Endothelial cell of umbilical vein (primary cell): ENCODE measurements around the gene CTU2. TPM values are rescaled to one million over a fixed set of nuclear protein-coding genes. Genes with fewer than 3 reads are reported as not detected.

Experiments used
- BruUV-seq: library from RNA; stranded (reverse); fragments of 400-500 nt; replicated peaks from 2 replicates; lab custom pipeline; 2021; lab: Mats Ljungman, UMichigan
- CTCF ChIA-PET: fragments of 300-600, 350-600 bp; sonication (Branson Sonifier 250); formaldehyde crosslinking; loops from one replicate; lab custom pipeline; 2021; ENCODE audit warnings: antibody characterized with exemption, inconsistent platforms; lab: Charles Lee
- POLR2A ChIA-PET: fragments of 300-600, 350-600 bp; sonication (Branson Sonifier 250); formaldehyde crosslinking; loops from one replicate; lab custom pipeline; 2021; ENCODE audit warnings: antibody characterized with exemption, inconsistent platforms; lab: Charles Lee
- DNase-seq: peaks from one replicate; pipeline ENCODE4 v3.0.0-alpha.2; 2011; ENCODE audit warnings: low read depth, low spot score
- FAIRE-seq: peaks from 2 replicates; lab custom pipeline; 2011; peaks lifted over from hg19 to GRCh38; lab: Jason Lieb, UNC
- H2AFZ ChIP-seq: 2 replicates; pipeline ENCODE4 v1.6.0; 2012; ENCODE audit warnings: low read depth, low read length, control low read depth, inconsistent platforms
- H3K27ac ChIP-seq: 2 replicates; pipeline ENCODE4 v1.5.1; 2011; ENCODE audit warnings: low read depth, mild to moderate bottlenecking, control low read depth, low read length, moderate library complexity; ENCODE audit not compliant: insufficient read depth
- H3K27me3 ChIP-seq, 2 experiments: 2 replicates each; pipeline versions ENCODE4 v1.6.0 to v1.6.1; 2011; ENCODE audit warnings: low read length in 2 of 2, mixed read lengths in 1 of 2; ENCODE audit not compliant: control insufficient read depth in 2 of 2, insufficient read depth in 2 of 2
- H3K36me3 ChIP-seq, 2 experiments: 2 replicates in 1 of 2; 3 replicates in 1 of 2; pipeline ENCODE4 v1.5.1; 2011; ENCODE audit warnings: low read length in 2 of 2, mild to moderate bottlenecking in 1 of 2, moderate library complexity in 1 of 2; ENCODE audit not compliant: control insufficient read depth in 2 of 2, insufficient read depth in 2 of 2; ENCODE audit errors: extremely low read depth in 1 of 2
- H3K4me1 ChIP-seq: 3 replicates; pipeline ENCODE4 v1.5.1; 2011; ENCODE audit warnings: mild to moderate bottlenecking, low read length; ENCODE audit not compliant: control insufficient read depth, insufficient read depth; ENCODE audit errors: extremely low read depth
- H3K4me2 ChIP-seq: 2 replicates; pipeline ENCODE4 v1.6.1; 2011; ENCODE audit warnings: low read length, control low read depth, mixed read lengths; ENCODE audit not compliant: insufficient read depth
- H3K4me3 ChIP-seq, 3 experiments: fragments of 200-600 bp in 1 of 3; sonication (generic), shearing (Covaris generic) in 1 of 3; replicated peaks in 1 of 3; 2 replicates each; pipeline ENCODE4 v1.5.1; 2011 to 2016; ENCODE audit warnings: control low read depth in 3 of 3, low read length in 3 of 3, mild to moderate bottlenecking in 2 of 3, inconsistent platforms in 1 of 3, low read depth in 1 of 3, moderate library complexity in 1 of 3; ENCODE audit not compliant: insufficient read depth in 1 of 3
- H3K79me2 ChIP-seq: 2 replicates; pipeline ENCODE4 v1.6.0; 2012; ENCODE audit warnings: low read length, inconsistent platforms; ENCODE audit not compliant: control insufficient read depth, insufficient read depth
- H3K9ac ChIP-seq: replicated peaks from 2 replicates; pipeline ENCODE3; 2011; ENCODE audit warnings: low read length, control low read depth; ENCODE audit not compliant: insufficient read depth; ENCODE audit errors: extremely low read depth
- H3K9me1 ChIP-seq: replicated peaks from 3 replicates; pipeline ENCODE4 v1.6.0; 2011; ENCODE audit warnings: mild to moderate bottlenecking, low read length; ENCODE audit not compliant: control insufficient read depth, insufficient read depth; ENCODE audit errors: extremely low read depth
- H3K9me3 ChIP-seq: replicated peaks from 2 replicates; pipeline ENCODE4 v1.5.1; 2012; ENCODE audit warnings: low read length, inconsistent platforms; ENCODE audit not compliant: control insufficient read depth, insufficient read depth
- H4K20me1 ChIP-seq: replicated peaks from 2 replicates; pipeline ENCODE3; 2011; ENCODE audit warnings: mild to moderate bottlenecking, low read length; ENCODE audit not compliant: control insufficient read depth, insufficient read depth; ENCODE audit errors: extremely low read depth
- FOS ChIP-seq: IDR thresholded peaks from 2 replicates; pipeline ENCODE4 v1.6.1; 2011; ENCODE audit warnings: mild to moderate bottlenecking, low read length, moderate library complexity, borderline replicate concordance; ENCODE audit not compliant: insufficient read depth
- GATA2 ChIP-seq: IDR thresholded peaks from 2 replicates; pipeline ENCODE4 v1.7.0; 2011; ENCODE audit warnings: low read depth, mild to moderate bottlenecking, moderate library complexity, mixed read lengths, low read length; ENCODE audit not compliant: insufficient read length, insufficient read depth
- JUN ChIP-seq: IDR thresholded peaks from 2 replicates; pipeline ENCODE4 v1.6.1; 2011; ENCODE audit warnings: borderline replicate concordance, low read depth; ENCODE audit not compliant: insufficient read length, insufficient read depth
- MYC ChIP-seq: IDR thresholded peaks from one replicate; pipeline ENCODE4 v1.6.1; 2011; ENCODE audit warnings: mild to moderate bottlenecking, low read depth, low read length
- POLR2A ChIP-seq: IDR thresholded peaks from 2 replicates; pipeline ENCODE4 v1.6.1; 2012; ENCODE audit warnings: low read depth, mild to moderate bottlenecking, control low read depth, low read length
- POLR2AphosphoS5 ChIP-seq: IDR thresholded peaks from 2 replicates; pipeline ENCODE4 v1.6.1; 2012; ENCODE audit warnings: low read depth, mild to moderate bottlenecking, control low read depth, low read length, moderate library complexity; ENCODE audit not compliant: insufficient read depth
- dilution Hi-C: fragments of 300-500 bp; cut with MboI; formaldehyde crosslinking; loops from one replicate; pipeline ENCODE4 v1.15.0; 2019; ENCODE audit warnings: low sequenced_read_pairs; ENCODE audit not compliant: extremely low pct_ligation_motif_present
- intact Hi-C: fragments of 100-400 bp; cut with micrococcal nuclease; formaldehyde crosslinking; loops from one replicate; pipeline ENCODE4 v1.10.0; 2022
- polyA plus RNA-seq, 4 experiments: library from polyadenylated mRNA; depleted of rRNA in 3 of 4; stranded (reverse) in 3 of 4; unstranded in 1 of 4; fragments of >200 nt; gene quantifications; 2 replicates each; pipeline versions ENCODE4 v1.2.1 to v1.2.3, GENCODE V29; 2011 to 2012; ENCODE audit warnings: missing spikeins in 1 of 4
- total RNA-seq: library from RNA; stranded (reverse); gene quantifications from 2 replicates; pipeline ENCODE4 v1.2.3, GENCODE V29; 2021
- TF ChIP-seq, protein P1 (sequence below), 2 donors: IDR thresholded peaks; 1 replicate in 1 of 2; 2 replicates in 1 of 2; pipeline ENCODE4 v1.5.1; 2011; ENCODE audit warnings: low read length in 2 of 2, mild to moderate bottlenecking in 2 of 2, moderate library complexity in 2 of 2, control low read depth in 1 of 2, inconsistent platforms in 1 of 2, low read depth in 1 of 2; ENCODE audit not compliant: insufficient read depth in 1 of 2; ENCODE audit errors: extremely low read depth in 1 of 2

The CTU2 gene
- total and polyA plus RNA-seq, 2 donors (not counting 3 experiments of a cell fraction or from before 2014, with no cell fraction given): 26.1 to 33.7 TPM

DNA sequence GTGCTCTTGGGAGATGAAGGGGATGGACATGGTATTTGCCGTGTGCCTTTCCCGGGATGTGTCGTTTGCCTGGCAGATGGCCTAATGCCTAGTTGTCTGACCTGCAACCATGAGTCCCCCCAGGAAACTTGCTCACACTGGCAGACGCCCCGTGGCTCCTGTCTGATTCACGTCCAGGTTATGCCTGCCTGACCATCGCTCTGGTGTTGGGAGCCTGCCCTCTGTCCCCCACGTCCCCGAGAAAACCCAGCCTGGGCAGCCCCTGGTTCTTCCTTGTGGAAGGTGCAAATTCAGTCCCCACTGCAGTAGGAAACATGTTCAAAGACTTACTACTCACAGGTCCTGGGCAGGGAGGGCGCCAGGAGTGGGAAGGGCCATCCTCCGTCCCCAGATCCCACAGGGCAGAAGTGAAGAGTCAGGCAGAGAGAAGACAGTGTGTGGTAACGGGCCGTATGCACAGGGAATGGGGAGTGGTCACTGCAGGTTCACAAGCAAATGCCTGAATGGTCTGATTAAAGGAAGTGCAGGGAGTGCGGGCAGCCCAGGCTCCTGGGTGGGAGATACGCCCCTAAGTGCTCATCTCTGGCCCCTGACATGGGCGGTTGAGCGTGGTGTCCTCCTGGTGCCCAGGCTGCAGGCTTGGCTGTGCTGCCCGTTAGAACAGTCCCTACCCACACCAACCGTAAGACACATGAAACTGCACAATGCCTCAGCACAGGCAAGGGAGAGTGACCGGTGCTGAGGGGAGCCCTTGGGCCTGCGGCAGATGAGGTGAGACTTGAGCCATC, 15.8 kb upstream of the CTU2 start:
- Histone ChIP-seq H2AFZ (no peak overlapping the region), H3K9me1 (no peaks in the 10 kb centered on the region), H3K36me3 (no peaks in the 10 kb centered on the region), H3K9me3 (no peaks in the 10 kb centered on the region), H3K4me2 (no peak overlapping the region), H3K79me2 (no peaks in the 10 kb centered on the region), H3K4me3 (no peak overlapping the region), H4K20me1 (no peaks in the 10 kb centered on the region), H3K4me1 (no peaks in the 10 kb centered on the region), H3K27me3 (peaks cover 0 to 2% of the 10 kb centered on the region in 2 experiments), H3K9ac (no peak overlapping the region), H3K27ac (no peak overlapping the region)
- TF ChIP-seq POLR2A (no peak), GATA2 (no peak), JUN (no peak), POLR2AphosphoS5 (no peak), MYC (no peak), FOS (no peak)
- TF ChIP-seq, protein P1, sequence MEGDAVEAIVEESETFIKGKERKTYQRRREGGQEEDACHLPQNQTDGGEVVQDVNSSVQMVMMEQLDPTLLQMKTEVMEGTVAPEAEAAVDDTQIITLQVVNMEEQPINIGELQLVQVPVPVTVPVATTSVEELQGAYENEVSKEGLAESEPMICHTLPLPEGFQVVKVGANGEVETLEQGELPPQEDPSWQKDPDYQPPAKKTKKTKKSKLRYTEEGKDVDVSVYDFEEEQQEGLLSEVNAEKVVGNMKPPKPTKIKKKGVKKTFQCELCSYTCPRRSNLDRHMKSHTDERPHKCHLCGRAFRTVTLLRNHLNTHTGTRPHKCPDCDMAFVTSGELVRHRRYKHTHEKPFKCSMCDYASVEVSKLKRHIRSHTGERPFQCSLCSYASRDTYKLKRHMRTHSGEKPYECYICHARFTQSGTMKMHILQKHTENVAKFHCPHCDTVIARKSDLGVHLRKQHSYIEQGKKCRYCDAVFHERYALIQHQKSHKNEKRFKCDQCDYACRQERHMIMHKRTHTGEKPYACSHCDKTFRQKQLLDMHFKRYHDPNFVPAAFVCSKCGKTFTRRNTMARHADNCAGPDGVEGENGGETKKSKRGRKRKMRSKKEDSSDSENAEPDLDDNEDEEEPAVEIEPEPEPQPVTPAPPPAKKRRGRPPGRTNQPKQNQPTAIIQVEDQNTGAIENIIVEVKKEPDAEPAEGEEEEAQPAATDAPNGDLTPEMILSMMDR (IDR thresholded peaks at IDR 0.05; ENCODE audit: extremely low read depth in 1 of 2, insufficient read depth in 1 of 2, low read depth in 1 of 2, low read length in 2 of 2): no peak
- FAIRE-seq (no peak), DNase-seq (no peak)
- no TSS peak for BruUV-seq
- dilution Hi-C loops: no loop called here
- intact Hi-C loops: no loop called here
- CTCF ChIA-PET: no interaction called here
- POLR2A ChIA-PET: no interaction called here
